SU-DHL-6 (cell line): ENCODE data around the gene GALNT14.

Experiments used
- CTCF ChIP-seq: fragments of 200-600 bp; sonication (generic); IDR thresholded peaks from one replicate; pipeline ENCODE4 v1.5.1; 2017; ENCODE audit warnings: antibody characterized with exemption, mild to moderate bottlenecking, low read length, moderate library complexity; ENCODE audit not compliant: insufficient read depth, poor library complexity, severe bottlenecking
- EZH2phosphoT487 ChIP-seq: fragments of 200-600 bp; sonication (generic), shearing (Covaris generic); conservative IDR thresholded peaks from 2 replicates; pipeline ENCODE4 v1.6.1; 2018; ENCODE audit warnings: mild to moderate bottlenecking, antibody characterized with exemption, low read length, moderate library complexity, mixed read lengths

GRCh38 chr2:31038385-31038784, 99.9 kb downstream of the GALNT14 start:
- no peak for TF ChIP-seq CTCF
- no peak for TF ChIP-seq EZH2phosphoT487
